ENCODE data around the gene SPATS2L. TPM values are rescaled to one million over a fixed set of nuclear protein-coding genes. Genes with fewer than 3 reads are reported as not detected.

Gene SPATS2L
- total and polyA plus RNA-seq, 2 of the 13 experiments (the other 11 are each of a cell fraction or from before 2014, with no cell fraction given) = 154 to 212 TPM

DNA sequence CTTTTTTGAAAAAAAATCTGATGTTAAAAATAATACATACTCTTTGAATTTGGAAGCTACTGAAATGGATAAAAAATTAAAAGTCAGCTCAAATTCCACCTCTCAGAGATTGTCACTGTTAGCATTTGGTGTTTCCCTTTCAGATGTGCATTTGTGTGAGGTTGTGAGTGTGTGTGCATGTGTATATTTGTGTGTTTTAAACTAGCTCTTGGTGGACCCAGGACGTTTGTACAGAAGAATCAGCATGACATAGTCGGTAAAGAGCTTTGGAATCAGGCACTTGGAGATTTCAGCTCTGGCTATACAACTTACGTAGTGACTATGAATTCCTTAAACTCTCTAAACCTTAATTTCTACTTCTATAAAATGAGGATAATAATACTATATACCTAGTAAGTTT, 14.5 kb downstream of the SPATS2L start (continued):
- TF ChIP-seq, protein P1, sequence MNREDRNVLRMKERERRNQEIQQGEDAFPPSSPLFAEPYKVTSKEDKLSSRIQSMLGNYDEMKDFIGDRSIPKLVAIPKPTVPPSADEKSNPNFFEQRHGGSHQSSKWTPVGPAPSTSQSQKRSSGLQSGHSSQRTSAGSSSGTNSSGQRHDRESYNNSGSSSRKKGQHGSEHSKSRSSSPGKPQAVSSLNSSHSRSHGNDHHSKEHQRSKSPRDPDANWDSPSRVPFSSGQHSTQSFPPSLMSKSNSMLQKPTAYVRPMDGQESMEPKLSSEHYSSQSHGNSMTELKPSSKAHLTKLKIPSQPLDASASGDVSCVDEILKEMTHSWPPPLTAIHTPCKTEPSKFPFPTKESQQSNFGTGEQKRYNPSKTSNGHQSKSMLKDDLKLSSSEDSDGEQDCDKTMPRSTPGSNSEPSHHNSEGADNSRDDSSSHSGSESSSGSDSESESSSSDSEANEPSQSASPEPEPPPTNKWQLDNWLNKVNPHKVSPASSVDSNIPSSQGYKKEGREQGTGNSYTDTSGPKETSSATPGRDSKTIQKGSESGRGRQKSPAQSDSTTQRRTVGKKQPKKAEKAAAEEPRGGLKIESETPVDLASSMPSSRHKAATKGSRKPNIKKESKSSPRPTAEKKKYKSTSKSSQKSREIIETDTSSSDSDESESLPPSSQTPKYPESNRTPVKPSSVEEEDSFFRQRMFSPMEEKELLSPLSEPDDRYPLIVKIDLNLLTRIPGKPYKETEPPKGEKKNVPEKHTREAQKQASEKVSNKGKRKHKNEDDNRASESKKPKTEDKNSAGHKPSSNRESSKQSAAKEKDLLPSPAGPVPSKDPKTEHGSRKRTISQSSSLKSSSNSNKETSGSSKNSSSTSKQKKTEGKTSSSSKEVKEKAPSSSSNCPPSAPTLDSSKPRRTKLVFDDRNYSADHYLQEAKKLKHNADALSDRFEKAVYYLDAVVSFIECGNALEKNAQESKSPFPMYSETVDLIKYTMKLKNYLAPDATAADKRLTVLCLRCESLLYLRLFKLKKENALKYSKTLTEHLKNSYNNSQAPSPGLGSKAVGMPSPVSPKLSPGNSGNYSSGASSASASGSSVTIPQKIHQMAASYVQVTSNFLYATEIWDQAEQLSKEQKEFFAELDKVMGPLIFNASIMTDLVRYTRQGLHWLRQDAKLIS (CRISPR knock-in tag; IDR thresholded peaks at IDR 0.05) = 0 out of 2 replicates have a peak, but pooled peaks have one; percentile 12
- TF ChIP-seq TAF15 (IDR thresholded peaks at IDR 0.05; ENCODE audit: low read depth, low read length, poor library complexity, severe bottlenecking) (no peak), ZBTB49 (CRISPR knock-in tag; IDR thresholded peaks at IDR 0.05; ENCODE audit: borderline replicate concordance) (no peak)
- TF ChIP-seq, protein P2, sequence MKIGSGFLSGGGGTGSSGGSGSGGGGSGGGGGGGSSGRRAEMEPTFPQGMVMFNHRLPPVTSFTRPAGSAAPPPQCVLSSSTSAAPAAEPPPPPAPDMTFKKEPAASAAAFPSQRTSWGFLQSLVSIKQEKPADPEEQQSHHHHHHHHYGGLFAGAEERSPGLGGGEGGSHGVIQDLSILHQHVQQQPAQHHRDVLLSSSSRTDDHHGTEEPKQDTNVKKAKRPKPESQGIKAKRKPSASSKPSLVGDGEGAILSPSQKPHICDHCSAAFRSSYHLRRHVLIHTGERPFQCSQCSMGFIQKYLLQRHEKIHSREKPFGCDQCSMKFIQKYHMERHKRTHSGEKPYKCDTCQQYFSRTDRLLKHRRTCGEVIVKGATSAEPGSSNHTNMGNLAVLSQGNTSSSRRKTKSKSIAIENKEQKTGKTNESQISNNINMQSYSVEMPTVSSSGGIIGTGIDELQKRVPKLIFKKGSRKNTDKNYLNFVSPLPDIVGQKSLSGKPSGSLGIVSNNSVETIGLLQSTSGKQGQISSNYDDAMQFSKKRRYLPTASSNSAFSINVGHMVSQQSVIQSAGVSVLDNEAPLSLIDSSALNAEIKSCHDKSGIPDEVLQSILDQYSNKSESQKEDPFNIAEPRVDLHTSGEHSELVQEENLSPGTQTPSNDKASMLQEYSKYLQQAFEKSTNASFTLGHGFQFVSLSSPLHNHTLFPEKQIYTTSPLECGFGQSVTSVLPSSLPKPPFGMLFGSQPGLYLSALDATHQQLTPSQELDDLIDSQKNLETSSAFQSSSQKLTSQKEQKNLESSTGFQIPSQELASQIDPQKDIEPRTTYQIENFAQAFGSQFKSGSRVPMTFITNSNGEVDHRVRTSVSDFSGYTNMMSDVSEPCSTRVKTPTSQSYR (CRISPR knock-in tag; IDR thresholded peaks at IDR 0.05; ENCODE audit: borderline replicate concordance) = no peak
